ENCODE data around the gene CCDC47.

GRCh38 chr17:63702721-63703015 is 70.7 kb downstream of the CCDC47 start:
- TF ChIP-seq, protein P1, sequence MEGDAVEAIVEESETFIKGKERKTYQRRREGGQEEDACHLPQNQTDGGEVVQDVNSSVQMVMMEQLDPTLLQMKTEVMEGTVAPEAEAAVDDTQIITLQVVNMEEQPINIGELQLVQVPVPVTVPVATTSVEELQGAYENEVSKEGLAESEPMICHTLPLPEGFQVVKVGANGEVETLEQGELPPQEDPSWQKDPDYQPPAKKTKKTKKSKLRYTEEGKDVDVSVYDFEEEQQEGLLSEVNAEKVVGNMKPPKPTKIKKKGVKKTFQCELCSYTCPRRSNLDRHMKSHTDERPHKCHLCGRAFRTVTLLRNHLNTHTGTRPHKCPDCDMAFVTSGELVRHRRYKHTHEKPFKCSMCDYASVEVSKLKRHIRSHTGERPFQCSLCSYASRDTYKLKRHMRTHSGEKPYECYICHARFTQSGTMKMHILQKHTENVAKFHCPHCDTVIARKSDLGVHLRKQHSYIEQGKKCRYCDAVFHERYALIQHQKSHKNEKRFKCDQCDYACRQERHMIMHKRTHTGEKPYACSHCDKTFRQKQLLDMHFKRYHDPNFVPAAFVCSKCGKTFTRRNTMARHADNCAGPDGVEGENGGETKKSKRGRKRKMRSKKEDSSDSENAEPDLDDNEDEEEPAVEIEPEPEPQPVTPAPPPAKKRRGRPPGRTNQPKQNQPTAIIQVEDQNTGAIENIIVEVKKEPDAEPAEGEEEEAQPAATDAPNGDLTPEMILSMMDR (IDR thresholded peaks at IDR 0.05) = no peak
- no peak for TF ChIP-seq POLR2A (IDR thresholded peaks at IDR 0.05)
